Measurements from ENCODE around the gene EMC8. TPM values are rescaled to one million over a fixed set of nuclear protein-coding genes. Genes with fewer than 3 reads are reported as not detected.
"Not testable (repeated sequence)": the region's sequence is repeated elsewhere in the genome, so short reads cannot be mapped to it uniquely, and the experiment has no call there.

EMC8 gene
- total RNA-seq, 1 donor from 2014 or later, result 21.9 TPM

GRCh38 chr16:85810742-85811115 lies 11.4 kb upstream of the EMC8 start:
- no peak for ATAC-seq
- H3K27ac ChIP-seq, result no peak overlapping the region
- H3K9me3 ChIP-seq, result no peaks in the 10 kb centered on the region
- peaks cover 6% of the 10 kb centered on the region for H3K27me3 ChIP-seq (ENCODE audit: low read depth)
- no peak overlapping the region for H3K4me3 ChIP-seq
- DNase-seq, result no peak
- intact Hi-C loops (cut with DNase I), result no loop called here
- H3K36me3 ChIP-seq, result peaks cover 15% of the 10 kb centered on the region
- TF ChIP-seq, protein P1, sequence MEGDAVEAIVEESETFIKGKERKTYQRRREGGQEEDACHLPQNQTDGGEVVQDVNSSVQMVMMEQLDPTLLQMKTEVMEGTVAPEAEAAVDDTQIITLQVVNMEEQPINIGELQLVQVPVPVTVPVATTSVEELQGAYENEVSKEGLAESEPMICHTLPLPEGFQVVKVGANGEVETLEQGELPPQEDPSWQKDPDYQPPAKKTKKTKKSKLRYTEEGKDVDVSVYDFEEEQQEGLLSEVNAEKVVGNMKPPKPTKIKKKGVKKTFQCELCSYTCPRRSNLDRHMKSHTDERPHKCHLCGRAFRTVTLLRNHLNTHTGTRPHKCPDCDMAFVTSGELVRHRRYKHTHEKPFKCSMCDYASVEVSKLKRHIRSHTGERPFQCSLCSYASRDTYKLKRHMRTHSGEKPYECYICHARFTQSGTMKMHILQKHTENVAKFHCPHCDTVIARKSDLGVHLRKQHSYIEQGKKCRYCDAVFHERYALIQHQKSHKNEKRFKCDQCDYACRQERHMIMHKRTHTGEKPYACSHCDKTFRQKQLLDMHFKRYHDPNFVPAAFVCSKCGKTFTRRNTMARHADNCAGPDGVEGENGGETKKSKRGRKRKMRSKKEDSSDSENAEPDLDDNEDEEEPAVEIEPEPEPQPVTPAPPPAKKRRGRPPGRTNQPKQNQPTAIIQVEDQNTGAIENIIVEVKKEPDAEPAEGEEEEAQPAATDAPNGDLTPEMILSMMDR (IDR thresholded peaks at IDR 0.05), result no peak
- H3K4me1 ChIP-seq, result no peaks in the 10 kb centered on the region

DNA sequence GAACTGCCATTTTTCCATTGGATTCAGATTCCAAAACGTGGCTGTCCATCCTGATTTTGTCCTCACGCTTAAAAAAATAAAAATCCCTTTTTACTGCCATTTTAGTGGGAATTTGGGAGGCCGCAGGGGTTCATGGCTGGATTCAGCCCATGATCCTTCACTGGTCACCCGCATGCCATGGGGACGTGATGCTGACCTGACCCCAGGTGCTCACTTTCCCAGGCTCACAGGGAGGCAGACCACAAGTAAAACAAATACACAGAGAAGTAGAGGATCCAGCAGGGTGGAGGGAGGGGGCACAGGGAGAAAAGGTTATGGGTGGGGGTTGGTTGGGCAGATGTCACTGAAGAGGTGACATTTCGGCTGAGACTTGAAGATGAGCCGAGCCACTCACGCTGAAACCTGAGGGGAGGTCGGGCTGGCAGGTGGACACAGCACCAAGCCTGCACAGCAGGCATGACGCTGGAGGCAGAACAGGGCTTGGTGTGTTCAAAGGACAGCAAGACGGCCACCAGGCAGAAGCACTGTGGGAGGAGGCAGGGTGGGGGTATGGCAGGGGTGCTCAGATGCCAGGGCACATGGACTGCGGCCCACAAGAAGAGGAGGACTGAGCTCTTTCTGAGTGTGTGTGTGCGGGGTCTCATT lies 10.9 kb upstream of the EMC8 start:
- H3K36me3 ChIP-seq, result peaks cover 20% of the 10 kb centered on the region
- TF ChIP-seq, protein P1 (IDR thresholded peaks at IDR 0.05), result no peak
- no peak overlapping the region for H3K4me3 ChIP-seq
- DNase-seq (no peak), ATAC-seq (no peak)
- peaks cover 6% of the 10 kb centered on the region for H3K27me3 ChIP-seq (ENCODE audit: low read depth)
- H3K9me3 ChIP-seq, result no peaks in the 10 kb centered on the region
- H3K4me1 ChIP-seq, result no peaks in the 10 kb centered on the region
- intact Hi-C loops (cut with DNase I), result no loop called here
- H3K27ac ChIP-seq, result no peak overlapping the region

GRCh38 chr16:85809645-85810044 lies 10.3 kb upstream of the EMC8 start:
- H3K27ac ChIP-seq, result no peak overlapping the region
- DNase-seq, result no peak
- H3K4me3 ChIP-seq, result no peak overlapping the region
- no peaks in the 10 kb centered on the region for H3K9me3 ChIP-seq
- H3K27me3 ChIP-seq (ENCODE audit: low read depth), result peaks cover 6% of the 10 kb centered on the region
- H3K36me3 ChIP-seq, result peaks cover 25% of the 10 kb centered on the region
- no peaks in the 10 kb centered on the region for H3K4me1 ChIP-seq
- ATAC-seq, result no peak
- TF ChIP-seq, protein P1 (IDR thresholded peaks at IDR 0.05), result no peak
- intact Hi-C loops (cut with DNase I), result no loop called here

DNA sequence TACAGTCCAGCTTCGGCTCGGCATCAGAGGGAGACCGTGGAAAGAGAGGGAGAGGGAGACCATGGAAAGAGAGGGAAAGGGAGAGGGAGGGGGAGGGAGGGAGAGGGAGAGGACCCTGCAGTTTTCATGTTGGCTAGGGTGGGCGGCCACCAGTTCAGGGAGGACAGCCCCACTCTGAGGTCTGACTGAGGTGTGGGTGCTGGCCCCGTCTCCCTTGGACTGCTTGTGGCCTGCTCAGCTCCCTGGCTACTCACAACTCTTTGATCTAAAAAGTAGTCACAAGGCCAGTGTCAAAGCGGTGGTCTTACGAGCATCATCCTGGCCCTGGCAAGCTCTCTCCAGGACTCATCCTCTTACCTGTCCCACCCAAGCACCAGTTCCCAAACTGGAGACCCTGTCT lies 9.6 kb upstream of the EMC8 start:
- Histone ChIP-seq H3K9me3 (no peaks in the 10 kb centered on the region), H3K27ac (no peak overlapping the region), H3K36me3 (peaks cover 33% of the 10 kb centered on the region), H3K4me3 (no peak overlapping the region), H3K27me3 (ENCODE audit: low read depth) (peaks cover 6% of the 10 kb centered on the region), H3K4me1 (no peaks in the 10 kb centered on the region)
- intact Hi-C loops (cut with DNase I), result no loop called here
- ATAC-seq (no peak), DNase-seq (no peak)
- TF ChIP-seq, protein P1 (IDR thresholded peaks at IDR 0.05), result no peak

GRCh38 chr16:85808104-85808503 lies 8.8 kb upstream of the EMC8 start:
- H3K27ac ChIP-seq; DNase-seq; H3K4me1 ChIP-seq; H3K4me3 ChIP-seq; H3K9me3 ChIP-seq; ATAC-seq; intact Hi-C loops (cut with DNase I); H3K27me3 ChIP-seq (ENCODE audit: low read depth): not testable (repeated sequence)
- H3K36me3 ChIP-seq, result peaks cover 41% of the 10 kb centered on the region

DNA sequence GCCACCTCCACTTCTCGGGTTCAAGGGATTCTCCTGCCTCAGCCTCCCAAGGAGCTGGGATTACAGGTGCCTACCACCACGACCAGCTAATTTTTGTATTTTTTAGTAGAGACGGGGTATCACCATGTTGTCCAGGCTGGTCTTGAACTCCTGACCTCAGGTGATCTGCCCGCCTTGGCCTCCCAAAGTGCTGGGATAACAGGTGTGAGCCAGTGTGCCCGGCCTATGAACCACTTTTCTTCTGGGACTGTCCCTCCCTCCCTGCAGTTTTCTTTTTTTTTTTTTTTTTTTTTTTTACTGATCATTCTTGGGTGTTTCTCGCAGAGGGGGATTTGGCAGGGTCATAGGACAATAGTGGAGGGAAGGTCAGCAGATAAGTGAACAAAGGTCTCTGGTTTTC lies 8.0 kb upstream of the EMC8 start:
- H3K4me3 ChIP-seq; H3K27me3 ChIP-seq (ENCODE audit: low read depth); ATAC-seq; H3K27ac ChIP-seq; DNase-seq; H3K4me1 ChIP-seq; H3K9me3 ChIP-seq; intact Hi-C loops (cut with DNase I): not testable (repeated sequence)
- H3K36me3 ChIP-seq, result peaks cover 48% of the 10 kb centered on the region

All from lower lobe of right lung (tissue), 2 donors.